Left renal cortex interstitium (tissue), 4 donors: ENCODE measurements around the gene LAMB4. TPM values are rescaled to one million over a fixed set of nuclear protein-coding genes. Genes with fewer than 3 reads are reported as not detected.
A peak's percentile ranks its signal among the peaks of the same experiment; 100 is the strongest.

Source experiments
- DNase-seq, 4 donors: peaks; one replicate each; pipeline ENCODE4 v3.0.0-alpha.2; 2013; ENCODE audit warnings: low read depth in 4 of 4, low spot score in 2 of 4, missing footprints in 1 of 4
- polyA plus RNA-seq, 4 donors: library from polyadenylated mRNA; unstranded; fragments of 120-200 nt; gene quantifications; one replicate each; pipeline ENCODE4 v1.2.1, GENCODE V29; 2013; ENCODE audit not compliant: insufficient read length in 4 of 4

Gene LAMB4
- polyA plus RNA-seq, 4 donors: 3.1 to 4.9 (median 4.2) TPM

- DNase-seq: no peak
These were observed 20.8 kb downstream of the LAMB4 start for GRCh38 chr7:108109221-108109908.

- DNase-seq: no peak
These were observed 22.0 kb downstream of the LAMB4 start for GRCh38 chr7:108108131-108108530.

- no peak for DNase-seq
These were observed 25.8 kb downstream of the LAMB4 start for GRCh38 chr7:108104324-108104723.

GRCh38 chr7:108103558-108104298 lies 26.4 kb downstream of the LAMB4 start:
- DNase-seq: no peak

GRCh38 chr7:108102671-108103312 lies 27.4 kb downstream of the LAMB4 start:
- no peak for DNase-seq

- DNase-seq: no peak
These were observed 28.4 kb downstream of the LAMB4 start for GRCh38 chr7:108101759-108102158.

GRCh38 chr7:108099713-108100112 lies 30.4 kb downstream of the LAMB4 start:
- DNase-seq: no peak

- no peak for DNase-seq
These were observed 32.5 kb downstream of the LAMB4 start for GRCh38 chr7:108097703-108098102.

- DNase-seq: no peak
These were observed 33.2 kb downstream of the LAMB4 start for GRCh38 chr7:108096996-108097395.

- peak in 1 of 4 donors; percentile 56 for DNase-seq
These were observed 35.0 kb downstream of the LAMB4 start for GRCh38 chr7:108094933-108095710.

- no peak for DNase-seq
These were observed 35.8 kb downstream of the LAMB4 start for GRCh38 chr7:108094346-108094745.

- DNase-seq: no peak
These were observed 36.3 kb downstream of the LAMB4 start for GRCh38 chr7:108093851-108094331.

GRCh38 chr7:108093341-108093740 lies 36.8 kb downstream of the LAMB4 start:
- DNase-seq: no peak

GRCh38 chr7:108091461-108091831 lies 38.7 kb downstream of the LAMB4 start:
- DNase-seq: no peak

GRCh38 chr7:108090791-108091460 lies 39.2 kb downstream of the LAMB4 start:
- no peak for DNase-seq

- no peak for DNase-seq
These were observed 40.8 kb downstream of the LAMB4 start for GRCh38 chr7:108089381-108089780.

GRCh38 chr7:108088729-108089128 lies 41.4 kb downstream of the LAMB4 start:
- DNase-seq: no peak

- no peak for DNase-seq
These were observed 42.4 kb downstream of the LAMB4 start for GRCh38 chr7:108087778-108088177.

GRCh38 chr7:108086962-108087361 lies 43.2 kb downstream of the LAMB4 start:
- DNase-seq: no peak

GRCh38 chr7:108086546-108086945 lies 43.6 kb downstream of the LAMB4 start:
- no peak for DNase-seq
